ENCODE results near the gene MMP1.

DNA sequence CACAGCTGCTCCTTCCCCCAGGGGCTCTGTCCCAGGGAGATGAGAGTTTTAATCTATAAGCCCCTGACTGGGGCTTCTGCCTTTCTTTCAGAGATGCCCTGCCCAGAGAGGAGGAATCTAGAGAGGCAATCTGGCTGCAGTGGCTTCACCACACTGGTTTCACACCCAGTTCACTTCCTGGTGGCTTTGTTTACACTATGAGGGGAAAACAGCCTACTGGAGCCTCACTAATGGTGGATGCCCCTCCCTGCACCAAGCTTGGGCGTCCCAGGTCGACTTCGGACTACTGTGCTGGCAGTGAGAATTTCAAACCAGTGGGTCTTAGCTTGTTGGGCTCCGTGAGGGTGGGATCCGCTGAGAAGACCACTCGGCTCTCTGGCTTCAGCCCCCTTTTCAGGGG is 21.5 kb upstream of the MMP1 start:
- TF ChIP-seq, protein P1, sequence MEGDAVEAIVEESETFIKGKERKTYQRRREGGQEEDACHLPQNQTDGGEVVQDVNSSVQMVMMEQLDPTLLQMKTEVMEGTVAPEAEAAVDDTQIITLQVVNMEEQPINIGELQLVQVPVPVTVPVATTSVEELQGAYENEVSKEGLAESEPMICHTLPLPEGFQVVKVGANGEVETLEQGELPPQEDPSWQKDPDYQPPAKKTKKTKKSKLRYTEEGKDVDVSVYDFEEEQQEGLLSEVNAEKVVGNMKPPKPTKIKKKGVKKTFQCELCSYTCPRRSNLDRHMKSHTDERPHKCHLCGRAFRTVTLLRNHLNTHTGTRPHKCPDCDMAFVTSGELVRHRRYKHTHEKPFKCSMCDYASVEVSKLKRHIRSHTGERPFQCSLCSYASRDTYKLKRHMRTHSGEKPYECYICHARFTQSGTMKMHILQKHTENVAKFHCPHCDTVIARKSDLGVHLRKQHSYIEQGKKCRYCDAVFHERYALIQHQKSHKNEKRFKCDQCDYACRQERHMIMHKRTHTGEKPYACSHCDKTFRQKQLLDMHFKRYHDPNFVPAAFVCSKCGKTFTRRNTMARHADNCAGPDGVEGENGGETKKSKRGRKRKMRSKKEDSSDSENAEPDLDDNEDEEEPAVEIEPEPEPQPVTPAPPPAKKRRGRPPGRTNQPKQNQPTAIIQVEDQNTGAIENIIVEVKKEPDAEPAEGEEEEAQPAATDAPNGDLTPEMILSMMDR (conservative IDR thresholded peaks at IDR 0.05): no peak
- no peak for TF ChIP-seq EZH2 (IDR thresholded peaks at IDR 0.05; ENCODE audit: low read depth)
